Measurements from ENCODE around the gene PPFIA4. TPM values are rescaled to one million over a fixed set of nuclear protein-coding genes. Genes with fewer than 3 reads are reported as not detected.

The PPFIA4 gene
- total RNA-seq, 1 experiment from 2014 or later: 21.1 TPM

- peaks cover 18% of the 10 kb centered on the region for H3K36me3 Mint-ChIP-seq
- peaks cover 29% of the 10 kb centered on the region for H3K27me3 Mint-ChIP-seq (ENCODE audit: low read depth)
- TF ChIP-seq MXD4 (CRISPR knock-in tag; IDR thresholded peaks at IDR 0.05; ENCODE audit: borderline replicate concordance) (no peak), MYBL2 (CRISPR knock-in tag; IDR thresholded peaks at IDR 0.05) (no peak), JAZF1 (CRISPR knock-in tag; IDR thresholded peaks at IDR 0.05) (no peak), FOXK1 (CRISPR knock-in tag; IDR thresholded peaks at IDR 0.05) (no peak), NFE2L1 (CRISPR knock-in tag; IDR thresholded peaks at IDR 0.05) (no peak), ATF1 (CRISPR knock-in tag; IDR thresholded peaks at IDR 0.05) (no peak), SOX15 (CRISPR knock-in tag; IDR thresholded peaks at IDR 0.05) (no peak), TP53 (CRISPR knock-in tag; IDR thresholded peaks at IDR 0.05) (no peak), NR1H2 (CRISPR knock-in tag; IDR thresholded peaks at IDR 0.05) (no peak), CTCF (IDR thresholded peaks at IDR 0.05) (no peak)
- DNase-seq (ENCODE audit: low spot score) (no peak), ATAC-seq (no peak)
- no peak overlapping the region for H3K4me3 Mint-ChIP-seq
- ChIA-PET POLR2A (no interaction called here), CTCF (interaction anchor here (1.3 to 8.3 kb wide), 4 partner anchors 11 to 239 kb away, joined by 3 to 89 read pairs (median 38); no protein-coding TSS in a partner anchor)
- H3K27ac Mint-ChIP-seq: no peak overlapping the region
- H3K9me3 Mint-ChIP-seq: peaks cover 9% of the 10 kb centered on the region
- H3K4me1 Mint-ChIP-seq: peaks cover 15% of the 10 kb centered on the region
Measured at GRCh38 chr1:203028784-203029553, 2.7 kb downstream of the PPFIA4 start.

GRCh38 chr1:203031467-203031866 lies 5.2 kb downstream of the PPFIA4 start:
- POLR2A ChIA-PET: no interaction called here
- Mint-ChIP-seq H3K4me3 (no peak overlapping the region), H3K27me3 (ENCODE audit: low read depth) (peaks cover 23% of the 10 kb centered on the region), H3K36me3 (no peaks in the 10 kb centered on the region), H3K4me1 (peaks cover 27% of the 10 kb centered on the region), H3K9me3 (no peaks in the 10 kb centered on the region), H3K27ac (no peak overlapping the region)
- DNase-seq (ENCODE audit: low spot score) (no peak), ATAC-seq (no peak)
- no peak for TF ChIP-seq ZBTB43 (CRISPR knock-in tag; IDR thresholded peaks at IDR 0.05)
- TF ChIP-seq ZNF425 (CRISPR knock-in tag; conservative IDR thresholded peaks at IDR 0.05): no peak
- TF ChIP-seq FOXP4 (CRISPR knock-in tag; IDR thresholded peaks at IDR 0.05): no peak
- CTCF ChIA-PET: interaction anchor here (6.7 to 8.3 kb wide), 2 partner anchors 8 to 237 kb away, joined by 89 read pairs; no protein-coding TSS in a partner anchor

GRCh38 chr1:203033287-203033686 lies 7.0 kb downstream of the PPFIA4 start:
- ChIA-PET POLR2A (no interaction called here), CTCF (interaction anchor here (2.3 to 6.7 kb wide), 3 partner anchors 85 to 235 kb away, joined by 8 to 89 read pairs (median 19); no protein-coding TSS in a partner anchor)
- ATAC-seq (no peak), DNase-seq (ENCODE audit: low spot score) (no peak)
- H3K27me3 Mint-ChIP-seq (ENCODE audit: low read depth): peaks cover 5% of the 10 kb centered on the region
- no peak overlapping the region for H3K27ac Mint-ChIP-seq
- no peaks in the 10 kb centered on the region for H3K36me3 Mint-ChIP-seq
- TF ChIP-seq SP1 (CRISPR knock-in tag; conservative IDR thresholded peaks at IDR 0.05) (no peak), NFE2L1 (CRISPR knock-in tag; IDR thresholded peaks at IDR 0.05) (no peak), ZNF396 (CRISPR knock-in tag; IDR thresholded peaks at IDR 0.05; ENCODE audit: borderline replicate concordance) (no peak), NR3C1 (CRISPR knock-in tag; conservative IDR thresholded peaks at IDR 0.05; ENCODE audit: low read depth) (no peak), HMGA2 (CRISPR knock-in tag; IDR thresholded peaks at IDR 0.05) (no peak), GABPB1 (CRISPR knock-in tag; IDR thresholded peaks at IDR 0.05) (no peak), PRRX2 (CRISPR knock-in tag; IDR thresholded peaks at IDR 0.05) (no peak), USF2 (CRISPR knock-in tag; IDR thresholded peaks at IDR 0.05) (no peak), GTF2I (CRISPR knock-in tag; conservative IDR thresholded peaks at IDR 0.05) (no peak), FOXK1 (CRISPR knock-in tag; IDR thresholded peaks at IDR 0.05) (no peak), NR2C2 (CRISPR knock-in tag; IDR thresholded peaks at IDR 0.05) (no peak), CDX4 (CRISPR knock-in tag; IDR thresholded peaks at IDR 0.05; ENCODE audit: borderline replicate concordance) (no peak), ELF4 (CRISPR knock-in tag; IDR thresholded peaks at IDR 0.05; ENCODE audit: low read depth) (no peak)
- H3K4me1 Mint-ChIP-seq: peaks cover 15% of the 10 kb centered on the region
- no peaks in the 10 kb centered on the region for H3K9me3 Mint-ChIP-seq
- no peak overlapping the region for H3K4me3 Mint-ChIP-seq
